Activated CD4-positive, alpha-beta T cell treated with anti-CD3 and anti-CD28 coated beads, Interleukin-2, Interleukin-6, amounts not matched to agents 100 ng/mL and 50 ng/mL, durations not matched to agents 16 hours and 8 hours (primary cell): ENCODE measurements around the gene KPNA4.
"Not testable (repeated sequence)": the region's sequence is repeated elsewhere in the genome, so short reads cannot be mapped to it uniquely, and the experiment has no call there.

Source experiments
- DNase-seq: peaks from one replicate; pipeline ENCODE4 v3.0.0-alpha.2; 2020

KPNA4 gene

GRCh38 chr3:160482796-160483195 is 82.6 kb downstream of the KPNA4 start:
- DNase-seq, result no peak

DNA sequence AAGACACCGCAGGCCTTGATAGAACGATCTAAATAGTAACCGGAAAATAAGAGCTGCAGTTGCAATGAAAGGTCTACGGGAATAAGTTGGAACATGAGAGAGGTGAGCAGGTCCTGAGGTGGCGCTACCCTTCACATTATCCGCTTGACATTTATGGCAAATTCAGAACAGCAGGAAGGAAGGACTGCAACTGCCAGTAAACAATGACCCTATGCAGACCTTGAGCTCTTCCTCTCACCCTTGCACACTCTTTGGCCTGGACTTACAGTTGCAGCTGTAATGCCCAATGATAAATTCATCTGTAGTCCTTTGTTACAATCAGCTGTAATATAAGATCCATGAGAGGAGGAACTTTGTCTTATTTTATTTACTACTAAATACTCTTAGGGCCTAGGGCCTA is 83.5 kb downstream of the KPNA4 start:
- no peak for DNase-seq

GRCh38 chr3:160480931-160481330 is 84.4 kb downstream of the KPNA4 start:
- no peak for DNase-seq

- no peak for DNase-seq
These were observed 86.0 kb downstream of the KPNA4 start for GRCh38 chr3:160479376-160479775.

DNA sequence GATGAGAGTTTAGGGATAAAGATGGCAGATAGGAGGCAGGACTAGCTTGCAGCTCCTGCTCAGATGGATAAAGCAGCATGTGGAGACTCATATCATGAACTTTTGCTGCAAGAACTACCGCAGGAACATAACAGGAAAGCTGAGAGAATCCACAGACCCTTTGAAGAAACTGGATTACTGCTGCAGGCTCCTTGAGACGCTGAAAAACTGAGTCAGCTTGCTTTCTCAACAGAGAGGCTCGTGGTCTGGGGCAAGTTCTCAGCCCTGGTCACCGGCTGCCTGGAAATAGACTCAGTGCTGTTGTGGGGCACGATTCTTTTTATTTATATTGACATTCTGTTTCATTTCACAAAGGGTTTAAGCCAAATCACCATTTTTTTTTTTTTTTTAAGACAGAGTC is 87.0 kb downstream of the KPNA4 start:
- DNase-seq, result no peak

DNA sequence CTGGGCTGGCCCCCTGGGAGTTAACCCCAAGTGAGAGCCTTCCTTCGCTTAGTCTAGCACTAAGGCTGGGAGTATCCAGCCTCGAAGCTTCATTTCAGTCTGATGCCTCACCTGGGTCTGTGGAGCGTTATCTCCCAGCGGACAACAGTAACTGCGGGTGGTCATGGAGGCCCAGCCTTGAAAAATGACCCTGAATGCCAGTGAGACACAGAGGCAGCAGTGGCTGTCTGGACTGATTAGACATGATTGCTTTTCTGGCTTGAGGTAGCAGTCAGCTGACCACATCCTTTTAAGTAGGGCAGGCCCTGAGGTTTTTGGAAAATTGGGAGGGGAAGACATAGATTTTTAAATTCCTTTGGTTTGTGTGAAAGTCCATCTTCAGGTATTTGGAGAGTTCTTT is 87.6 kb downstream of the KPNA4 start:
- DNase-seq, result no peak

GRCh38 chr3:160475884-160476283 is 89.5 kb downstream of the KPNA4 start:
- no peak for DNase-seq

DNA sequence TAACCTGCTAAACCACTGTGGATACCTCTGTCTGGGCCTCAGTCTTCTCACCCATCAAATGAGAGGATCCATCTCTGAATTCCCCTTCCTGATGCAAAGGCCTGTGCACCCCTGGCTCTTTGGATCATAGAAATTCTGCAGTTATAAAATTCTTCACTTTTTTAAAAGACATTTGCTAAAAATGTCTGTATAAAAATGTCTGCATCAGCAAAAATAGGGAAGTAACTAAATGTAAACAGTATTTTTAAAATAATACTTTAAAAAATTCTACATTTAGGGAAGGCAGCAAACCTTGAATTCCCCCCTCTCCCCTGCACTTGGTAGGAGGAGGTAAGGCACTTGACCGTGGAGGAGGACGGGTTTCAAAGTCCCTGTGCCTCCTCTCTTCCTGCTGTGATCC is 90.2 kb downstream of the KPNA4 start:
- no peak for DNase-seq

DNA sequence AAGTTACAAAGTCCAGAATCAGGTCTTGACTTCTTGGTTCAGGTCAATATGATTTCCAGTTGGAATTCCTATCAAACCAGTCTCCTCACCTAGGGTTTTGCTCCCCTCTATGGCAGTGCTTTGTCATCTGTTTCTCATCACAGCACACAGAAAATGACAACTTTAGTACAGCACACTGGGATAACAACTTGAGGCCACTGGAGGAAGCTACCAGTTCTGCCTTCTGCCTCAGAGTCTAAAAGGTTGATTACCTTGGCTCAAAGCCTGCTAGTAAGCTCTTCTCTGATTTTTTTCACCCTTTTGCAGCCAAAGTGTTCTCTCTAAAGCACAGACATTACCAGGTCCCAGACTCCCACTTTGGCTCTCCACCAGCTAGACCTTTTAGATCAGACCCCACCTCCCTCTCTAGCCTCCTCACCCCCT is 90.9 kb downstream of the KPNA4 start:
- no peak for DNase-seq

- no peak for DNase-seq
These were observed 91.4 kb downstream of the KPNA4 start for GRCh38 chr3:160473978-160474377.

DNA sequence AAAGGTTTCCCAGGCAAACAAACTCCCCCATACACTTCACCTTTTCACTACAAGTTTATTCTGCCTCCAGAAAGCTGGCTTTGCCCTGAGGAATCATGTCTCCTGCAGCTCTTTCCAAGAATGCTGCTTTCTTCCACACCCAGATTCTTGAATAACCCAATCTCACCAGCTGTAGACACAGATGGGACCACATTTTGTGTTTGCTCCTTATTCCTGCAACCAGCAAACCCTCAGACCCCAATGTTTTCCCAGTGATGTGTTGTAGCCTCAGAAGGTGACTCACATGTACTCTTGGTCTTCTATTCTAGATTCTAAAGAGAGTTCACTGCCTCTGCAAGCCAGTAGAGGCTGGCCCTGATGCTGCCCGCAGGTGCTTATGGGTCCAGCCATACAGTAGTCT is 92.2 kb downstream of the KPNA4 start:
- no peak for DNase-seq

DNA sequence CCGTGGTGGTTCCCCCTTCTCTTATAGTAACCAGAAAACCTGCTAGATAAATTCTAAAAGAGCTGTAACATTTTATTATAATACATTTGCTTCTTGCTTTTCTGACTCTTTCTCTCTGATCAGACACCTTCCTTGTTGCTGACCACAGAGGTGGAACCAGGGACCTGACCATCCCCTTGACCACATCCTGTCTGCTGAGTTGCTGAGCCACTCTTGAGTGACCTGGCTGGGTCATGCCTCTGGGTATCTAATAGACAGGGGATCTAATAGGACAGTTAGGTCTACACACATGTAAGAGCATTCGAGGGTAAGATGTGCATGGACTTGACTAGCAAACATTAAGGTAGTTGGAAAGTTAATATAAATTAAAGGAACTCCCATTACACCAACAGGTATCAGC is 93.0 kb downstream of the KPNA4 start:
- no peak for DNase-seq

- DNase-seq, result no peak
These were observed 93.5 kb downstream of the KPNA4 start for GRCh38 chr3:160471892-160472291.

GRCh38 chr3:160470181-160470580 is 95.2 kb downstream of the KPNA4 start:
- no peak for DNase-seq

GRCh38 chr3:160464971-160465370 is 100.4 kb downstream of the KPNA4 start:
- DNase-seq, result no peak

DNA sequence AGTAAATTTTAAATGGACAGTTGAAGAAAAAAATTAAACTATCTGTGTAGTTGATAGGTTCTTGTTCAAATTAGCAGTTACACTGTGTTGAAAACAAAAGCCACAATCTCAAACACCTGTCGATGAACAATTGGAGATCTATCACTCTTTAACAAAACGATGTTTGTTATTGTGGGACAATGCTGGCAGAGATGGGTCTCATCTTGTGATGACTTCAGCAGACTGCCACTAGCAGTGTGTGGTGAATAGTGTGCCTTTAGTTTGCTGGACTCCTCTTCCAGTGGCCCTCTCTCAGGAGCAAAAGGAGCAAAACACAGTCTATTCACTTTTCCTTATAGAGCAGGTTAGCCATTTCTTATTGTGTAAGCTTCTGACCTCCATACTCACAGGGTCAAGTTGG is 101.0 kb downstream of the KPNA4 start:
- no peak for DNase-seq

GRCh38 chr3:160460033-160460432 is 105.3 kb downstream of the KPNA4 start:
- no peak for DNase-seq

- no peak for DNase-seq
These were observed 105.9 kb downstream of the KPNA4 start for GRCh38 chr3:160459450-160459970.

- DNase-seq, result no peak
These were observed 107.2 kb downstream of the KPNA4 start for GRCh38 chr3:160458151-160458550.

- DNase-seq, result no peak
These were observed 109.5 kb downstream of the KPNA4 start for GRCh38 chr3:160455846-160456245.

DNA sequence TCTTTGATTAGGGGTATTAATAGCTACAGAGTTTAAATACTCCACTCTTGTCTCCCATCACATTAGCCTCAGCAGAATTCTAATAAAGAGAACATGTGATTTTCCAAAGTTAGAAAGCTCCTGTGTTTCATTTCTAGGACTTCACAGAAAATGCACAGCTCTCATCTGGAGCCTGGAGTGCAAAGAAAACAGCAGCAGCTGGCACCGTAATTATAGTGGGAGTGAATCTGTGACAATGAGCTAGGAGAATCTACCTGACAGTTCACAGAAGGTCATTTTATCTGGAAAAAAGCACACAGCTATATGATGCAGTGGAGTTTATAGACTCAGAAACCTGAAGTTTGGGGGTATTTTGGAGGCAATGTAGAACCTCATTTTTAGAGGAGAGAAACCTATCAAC is 110.4 kb downstream of the KPNA4 start:
- no peak for DNase-seq

DNA sequence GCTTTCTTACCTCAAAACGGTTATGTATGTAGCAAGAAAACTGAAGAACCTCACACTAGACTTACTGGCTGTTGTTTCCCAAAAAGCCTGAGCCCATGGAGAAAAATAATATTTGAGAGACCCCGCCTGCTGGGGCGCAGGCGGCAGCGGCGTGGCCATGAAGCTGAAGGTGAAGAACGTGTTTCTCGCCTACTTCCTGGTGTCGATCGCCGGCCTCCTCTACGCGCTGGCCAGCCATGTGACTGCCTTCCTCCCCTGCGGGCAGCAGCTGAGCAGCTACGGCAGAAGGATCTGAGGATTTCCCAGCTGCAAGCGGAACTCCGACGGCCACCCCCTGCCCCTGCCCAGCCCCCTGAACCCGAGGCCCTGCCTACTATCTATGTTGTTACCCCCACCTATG is 113.1 kb downstream of the KPNA4 start:
- DNase-seq, result not testable (repeated sequence)

DNA sequence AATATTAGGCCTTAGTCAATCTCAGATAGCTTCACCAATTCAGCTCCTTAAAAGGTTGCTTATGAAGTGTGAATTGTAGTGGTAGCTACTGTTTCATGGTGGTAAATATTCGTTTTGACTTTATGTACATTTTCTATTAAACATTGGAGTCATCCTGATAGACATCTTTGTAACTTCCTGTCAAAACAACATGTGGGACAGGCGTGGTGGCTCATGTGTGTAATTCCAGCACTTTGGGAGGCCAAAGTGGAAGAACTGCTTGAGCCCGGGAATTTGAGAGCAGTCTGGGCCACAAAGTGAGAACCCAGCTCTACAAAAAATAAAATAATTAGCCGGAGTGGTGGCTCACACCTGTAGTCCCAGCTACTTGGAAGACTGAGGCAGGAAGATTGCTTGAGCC is 113.8 kb downstream of the KPNA4 start:
- DNase-seq, result no peak

- no peak for DNase-seq
These were observed 114.5 kb downstream of the KPNA4 start for GRCh38 chr3:160450846-160451245.

- DNase-seq, result peak; percentile 99
These were observed 115.5 kb downstream of the KPNA4 start, which contains the start of gene TRIM59 for GRCh38 chr3:160449636-160450598. Gene TRIM59 (minus strand): TSS chr3:160449786. CDS start chr3:160439183, 10,603 bp downstream.
